Pons (tissue), 1 donor: ENCODE measurements around the gene SPART.
"Not testable (repeated sequence)": the region's sequence is repeated elsewhere in the genome, so short reads cannot be mapped to it uniquely, and the experiment has no call there.

Experiments used
- DNase-seq: peaks from one replicate; pipeline ENCODE4 v3.0.0-alpha.2; 2016; ENCODE audit warnings: low spot score

SPART gene

DNA sequence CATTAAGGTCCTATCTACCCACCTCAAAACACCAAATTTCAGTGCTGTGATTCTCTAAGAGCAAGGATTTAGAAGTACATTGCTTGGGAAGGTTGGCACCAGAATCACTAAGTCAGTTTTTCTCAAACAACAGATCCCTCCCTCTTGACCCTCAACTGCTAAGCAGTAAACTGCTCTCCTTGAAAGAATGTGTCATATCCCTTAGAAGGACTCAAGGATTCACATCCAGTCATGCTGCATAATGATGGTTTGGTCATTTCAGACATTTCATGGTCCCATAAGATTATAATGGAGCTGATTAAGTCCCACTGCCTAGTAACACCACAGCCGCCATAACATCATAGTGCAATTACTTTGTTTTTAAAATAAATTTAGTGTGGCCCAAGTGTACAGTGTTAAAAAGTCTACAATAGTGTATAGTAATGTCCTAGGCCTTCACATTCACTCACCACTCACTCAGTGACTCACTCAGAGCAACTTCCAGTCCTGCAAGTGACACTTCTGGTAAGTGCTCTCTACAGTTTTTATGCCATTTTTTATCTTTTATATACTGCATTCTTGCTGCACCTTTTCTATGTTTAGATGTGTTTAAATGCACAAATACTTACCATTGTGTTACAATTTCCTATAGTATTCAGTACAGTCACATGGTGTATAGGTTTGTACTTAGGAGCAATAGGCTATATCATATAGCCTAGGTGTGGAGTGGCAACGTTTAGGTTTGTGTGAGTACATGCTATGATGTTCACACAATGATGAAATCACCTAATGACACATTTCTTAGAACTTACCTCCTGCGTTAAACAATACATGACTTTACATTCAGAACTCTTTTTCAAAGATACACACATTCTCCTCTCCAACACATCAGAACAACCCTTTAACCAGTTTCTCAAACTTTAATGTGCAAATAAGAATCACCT lies 32.9 kb downstream of the SPART start:
- no peak for DNase-seq

GRCh38 chr13:36310417-36311108 lies 35.6 kb downstream of the SPART start:
- no peak for DNase-seq

DNA sequence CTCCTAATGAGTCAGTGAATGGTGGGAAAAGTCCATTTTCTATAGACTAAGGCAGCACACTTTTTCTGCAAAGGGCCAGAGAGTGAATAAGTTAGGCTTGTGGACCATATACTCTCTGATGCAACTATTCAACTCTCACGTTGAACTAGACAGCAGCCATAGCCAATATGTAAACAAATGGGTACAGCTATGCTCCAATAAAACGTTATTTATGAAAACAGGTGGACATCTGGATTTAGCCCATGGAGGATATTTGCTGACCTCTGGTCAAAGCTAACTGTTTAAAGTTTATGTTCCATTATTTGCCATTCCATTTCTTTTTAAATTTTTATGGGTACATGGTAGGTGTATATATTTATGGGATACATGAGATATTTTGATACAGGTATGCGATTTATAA lies 43.9 kb downstream of the SPART start:
- no peak for DNase-seq

- not testable (repeated sequence) for DNase-seq
Measured at GRCh38 chr13:36299469-36299868, 46.7 kb downstream of the SPART start.

- no peak for DNase-seq
Measured at GRCh38 chr13:36298535-36299068, 47.6 kb downstream of the SPART start.

DNA sequence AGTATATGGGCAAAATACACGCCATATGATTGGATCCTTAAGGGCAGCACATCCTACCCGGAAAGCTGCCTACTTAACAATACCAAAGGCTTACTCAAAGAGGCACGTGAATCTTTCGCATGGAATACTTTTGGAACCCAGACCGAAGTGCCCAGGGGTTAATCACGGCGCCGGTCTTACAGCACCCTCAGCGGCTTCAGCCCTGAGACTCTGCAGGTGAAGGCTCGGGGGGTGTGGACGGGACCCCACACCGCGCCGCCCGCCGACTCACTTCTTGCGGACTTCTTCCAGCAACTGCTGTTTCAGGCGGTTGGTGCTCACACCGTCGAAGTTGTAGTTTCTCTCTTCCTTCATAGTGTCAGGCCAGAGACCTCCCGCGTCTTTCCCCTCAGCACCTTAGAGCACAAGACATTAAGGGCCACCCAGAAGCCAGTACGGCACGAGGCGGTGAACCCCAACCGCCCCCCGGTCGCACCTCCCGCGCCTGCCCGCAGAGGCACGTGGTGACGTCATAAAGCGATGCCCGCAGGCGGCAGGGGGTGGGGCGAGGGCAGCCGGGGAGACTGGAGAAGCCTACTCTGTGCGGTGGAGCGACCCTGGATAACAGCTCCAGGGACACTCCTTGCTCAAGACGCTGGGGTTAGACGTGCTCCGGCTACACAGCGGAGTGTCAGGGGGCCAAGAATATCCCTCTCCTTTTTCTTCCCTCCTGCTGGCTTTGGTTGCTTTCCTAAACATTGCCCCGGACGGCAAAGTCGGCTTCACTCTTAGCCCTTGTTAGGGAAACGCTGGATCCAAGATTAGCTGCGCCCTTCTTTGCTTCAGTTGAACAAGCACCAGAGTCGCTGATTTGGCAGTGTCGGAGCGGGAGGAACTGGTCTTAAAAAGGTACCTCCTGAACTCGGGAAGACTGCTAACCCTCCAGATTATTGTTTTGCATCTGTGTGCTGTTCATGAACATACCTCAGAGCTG lies 48.5 kb downstream of the SPART start, which contains the start of gene CCDC169:
CCDC169 (minus strand) TSS at position 449 of the 973 bp plus-strand sequence; CDS start at position 354, 95 bp downstream.
- peak; percentile 49 for DNase-seq

DNA sequence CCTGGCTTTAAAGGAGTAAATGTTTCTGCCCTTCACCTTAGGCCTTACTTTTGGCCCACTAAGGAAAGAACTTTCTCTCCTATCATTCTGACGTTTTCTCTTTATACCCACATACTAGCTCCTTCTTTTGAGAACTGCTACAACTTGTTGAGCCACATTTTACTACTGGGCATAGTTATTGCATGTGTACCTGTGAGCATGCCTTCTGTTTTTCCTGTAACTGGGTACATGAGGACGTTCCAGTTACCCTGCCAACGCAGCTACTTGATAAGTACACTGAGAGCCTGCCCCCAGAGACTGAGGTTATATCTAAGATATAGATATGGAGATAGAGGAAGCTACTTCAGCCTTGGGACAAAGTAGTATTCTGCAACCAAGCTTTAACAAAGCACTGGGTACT lies 52.1 kb downstream of the SPART start:
- DNase-seq, result no peak

DNA sequence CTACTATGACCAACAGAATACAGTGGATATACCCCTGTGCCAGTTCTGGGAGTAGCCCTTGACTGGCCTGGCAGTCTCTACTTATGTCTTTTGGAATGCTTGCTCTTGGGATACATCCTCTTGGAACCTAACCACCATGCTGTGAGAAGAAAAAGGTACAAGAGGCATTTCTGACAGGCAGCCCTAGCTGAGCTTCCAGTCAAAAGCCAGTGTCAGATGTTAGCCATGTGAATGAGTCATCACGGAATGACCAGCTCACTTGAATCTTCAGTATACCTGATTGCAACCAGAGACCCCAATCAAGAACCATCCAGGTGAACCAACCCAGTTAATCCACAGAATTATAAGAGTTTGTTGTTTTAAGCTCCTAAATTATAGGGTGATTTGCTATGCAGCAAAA lies 52.7 kb downstream of the SPART start:
- no peak for DNase-seq

GRCh38 chr13:36288794-36289391 lies 57.3 kb downstream of the SPART start:
- no peak for DNase-seq

DNA sequence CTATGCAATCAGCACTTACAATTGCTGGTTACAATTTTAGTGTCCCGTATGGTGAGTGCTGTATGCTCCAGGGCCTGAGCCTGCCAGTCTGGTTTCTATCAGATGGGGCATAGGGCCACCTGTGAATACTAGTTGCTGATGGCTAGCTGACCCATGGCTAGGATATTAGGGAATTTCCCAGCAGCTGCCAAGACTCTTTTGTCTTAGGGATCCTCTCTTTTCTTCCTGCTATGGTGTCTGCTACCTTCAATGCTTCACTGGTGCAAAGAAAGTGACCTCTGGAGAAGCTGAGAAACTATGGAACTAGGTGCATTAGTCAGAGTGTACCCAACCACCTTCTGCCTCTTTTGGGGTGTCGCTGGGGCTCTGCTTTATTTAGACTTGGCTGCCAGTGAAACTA lies 60.2 kb downstream of the SPART start:
- DNase-seq, result no peak

DNA sequence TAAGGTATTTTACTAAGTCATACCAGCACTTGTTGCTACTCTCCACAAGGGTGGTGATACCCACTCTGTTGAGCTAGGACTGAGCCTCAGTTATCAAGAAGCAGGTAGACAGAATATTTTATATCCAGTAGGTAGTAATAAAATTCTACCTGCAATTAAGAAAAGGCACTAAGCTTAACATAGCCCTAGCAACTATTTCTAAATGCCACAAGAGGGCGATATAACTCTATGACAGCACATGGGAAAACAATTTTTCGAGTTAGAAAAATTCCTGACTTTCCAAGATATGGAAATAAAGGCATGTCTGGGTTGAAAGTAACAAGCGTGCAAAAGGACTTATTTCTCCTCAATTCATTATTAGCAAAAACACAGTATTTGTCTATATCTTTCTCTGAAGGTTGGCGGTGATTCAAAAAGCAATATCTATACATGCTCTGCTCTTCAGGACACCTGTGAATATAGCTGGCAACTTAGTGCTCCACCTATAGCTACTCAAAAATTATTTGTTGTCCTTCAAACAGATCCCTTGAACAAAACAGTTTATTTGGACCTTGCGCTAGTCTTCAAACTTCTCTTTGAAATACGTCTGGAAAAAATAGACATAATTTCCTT lies 63.3 kb downstream of the SPART start:
- peak; percentile 55 for DNase-seq

DNA sequence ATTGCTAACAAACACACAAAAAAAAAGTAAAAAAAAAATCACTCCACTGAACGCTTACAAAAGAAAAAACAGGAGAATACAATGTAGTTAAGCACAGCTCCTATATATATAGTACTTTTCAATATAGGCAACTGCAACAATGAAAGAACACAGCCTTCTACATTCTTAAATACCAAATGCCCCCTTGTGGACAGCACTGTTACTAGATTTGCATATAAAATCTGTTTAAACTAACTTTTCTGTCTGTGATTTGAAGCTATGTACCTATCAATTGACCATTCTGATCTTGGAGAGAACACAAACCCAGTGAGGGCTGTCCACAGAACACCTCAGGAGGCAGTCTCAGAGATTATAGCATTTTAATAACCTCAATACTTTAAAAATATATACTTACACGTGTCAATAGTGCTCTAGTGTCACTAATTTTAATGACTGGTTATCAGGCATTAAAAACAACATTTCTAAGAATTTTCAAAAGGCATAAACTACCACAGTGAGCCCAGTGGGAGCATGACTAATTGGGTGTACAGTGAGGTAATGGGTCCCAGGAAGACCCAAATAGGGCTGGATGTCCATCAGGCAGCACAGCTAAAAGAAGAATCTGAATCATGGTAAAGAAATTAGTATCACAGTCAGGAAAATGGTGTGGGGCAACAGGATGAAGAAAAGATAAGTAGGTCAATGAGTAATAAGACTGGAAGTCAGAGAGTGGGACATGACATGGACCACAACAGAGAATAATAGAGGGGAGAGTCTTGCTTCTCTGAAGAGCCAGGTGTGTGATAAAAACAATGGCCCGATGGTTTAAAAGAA lies 70.8 kb downstream of the SPART start:
- DNase-seq, result peak; percentile 68

GRCh38 chr13:36273431-36273830 lies 72.8 kb downstream of the SPART start:
- DNase-seq, result no peak

- no peak for DNase-seq
Measured at GRCh38 chr13:36261976-36262375, 84.2 kb downstream of the SPART start.

GRCh38 chr13:36261011-36261410 lies 85.2 kb downstream of the SPART start:
- no peak for DNase-seq

- DNase-seq, result no peak
Measured at GRCh38 chr13:36259361-36260137, 86.6 kb downstream of the SPART start.

DNA sequence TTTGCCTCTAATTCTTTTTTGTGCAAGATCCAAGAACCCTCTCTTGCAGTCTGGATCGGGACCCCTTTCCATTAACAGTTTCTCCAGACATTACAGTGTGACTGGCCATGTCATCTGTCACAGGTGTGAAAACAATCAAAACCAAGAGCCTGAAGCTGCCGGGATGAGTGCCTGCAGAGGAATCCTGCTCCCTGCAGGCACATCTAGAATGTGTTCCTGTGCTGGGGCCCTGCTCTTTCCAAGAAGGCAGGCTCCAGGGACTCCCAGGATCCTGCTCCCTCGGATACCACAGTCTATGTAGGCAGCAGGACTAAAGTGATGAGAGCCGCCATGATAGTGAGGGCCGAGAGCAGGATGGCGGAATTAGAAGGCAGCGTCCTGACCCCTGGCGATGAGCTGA lies 87.4 kb downstream of the SPART start:
- DNase-seq, result no peak
